ENCODE results near the gene NDUFB10. TPM values are rescaled to one million over a fixed set of nuclear protein-coding genes. Genes with fewer than 3 reads are reported as not detected.

Gene NDUFB10
- total and polyA plus RNA-seq, 4 donors, result 93.9 to 195 (median 133) TPM

DNA sequence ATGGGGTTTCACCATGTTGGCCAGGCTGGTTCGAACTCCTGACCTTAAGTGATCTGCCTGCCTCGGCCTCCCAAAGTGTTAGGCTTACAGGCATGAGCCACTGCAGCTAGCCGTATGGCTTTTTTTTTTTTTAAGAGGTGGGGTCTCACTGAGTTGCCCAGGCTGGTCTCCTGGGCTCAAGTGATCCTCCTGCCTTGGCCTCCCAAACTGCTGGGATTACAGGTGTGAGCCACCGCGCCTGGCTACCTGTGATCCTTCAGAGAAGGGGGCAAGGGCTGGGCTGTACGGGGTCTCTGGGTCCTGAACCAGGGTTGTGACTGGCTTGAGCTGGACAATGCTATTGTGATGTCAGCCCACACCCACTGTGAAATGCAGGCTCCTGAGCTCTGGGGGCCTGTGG, 7.1 kb downstream of the NDUFB10 start, which contains the start of gene RNF151:
TSS of gene RNF151 (plus strand) at position 397 of the 400 bp plus-strand sequence. CDS start 26 bp downstream, outside the sequence.
- Histone ChIP-seq H3K27me3 (ENCODE audit: control insufficient read depth in 4 of 4, insufficient read depth in 4 of 4, low read length in 3 of 4) (no peaks in the 10 kb centered on the region), H3K9ac (ENCODE audit: low read depth in 1 of 2, low read length in 2 of 2) (peak within 1 kb of the TSS in 1 of 2 donors; percentile 99), H3K4me1 (ENCODE audit: control insufficient read depth in 4 of 4, insufficient read depth in 4 of 4, low read length in 3 of 4) (peaks cover 4 to 25% (median 22%) of the 10 kb centered on the region in 4 donors), H3K36me3 (ENCODE audit: control insufficient read depth in 4 of 4, insufficient read depth in 3 of 4, low read depth in 1 of 4, low read length in 3 of 4) (peaks cover 0 to 23% (median 7%) of the 10 kb centered on the region in 4 donors), H3K9me3 (ENCODE audit: control insufficient read depth in 4 of 4, low read length in 3 of 4) (no peaks in the 10 kb centered on the region), H3K4me3 (ENCODE audit: low read depth in 1 of 3, low read length in 3 of 3) (peak within 1 kb of the TSS; percentile 81 to 97 (median 82)), H3K27ac (ENCODE audit: low read depth in 1 of 2, low read length in 2 of 2) (peak within 1 kb of the TSS; percentile 89 to 93)
- DNase-seq (ENCODE audit: low spot score), result no peak
- no peak for TF ChIP-seq FOXA1 (IDR thresholded peaks at IDR 0.05)
- TF ChIP-seq YY1 (IDR thresholded peaks at IDR 0.05), result no peak
- TF ChIP-seq RAD21 (IDR thresholded peaks at IDR 0.05), result no peak
- TF ChIP-seq TAF1 (conservative IDR thresholded peaks at IDR 0.05), result no peak
- no peak for TF ChIP-seq RXRA (IDR thresholded peaks at IDR 0.05)
- no peak for TF ChIP-seq JUND (IDR thresholded peaks at IDR 0.05)
- TF ChIP-seq NR2F2 (IDR thresholded peaks at IDR 0.05), result no peak
- TF ChIP-seq, protein P1, sequence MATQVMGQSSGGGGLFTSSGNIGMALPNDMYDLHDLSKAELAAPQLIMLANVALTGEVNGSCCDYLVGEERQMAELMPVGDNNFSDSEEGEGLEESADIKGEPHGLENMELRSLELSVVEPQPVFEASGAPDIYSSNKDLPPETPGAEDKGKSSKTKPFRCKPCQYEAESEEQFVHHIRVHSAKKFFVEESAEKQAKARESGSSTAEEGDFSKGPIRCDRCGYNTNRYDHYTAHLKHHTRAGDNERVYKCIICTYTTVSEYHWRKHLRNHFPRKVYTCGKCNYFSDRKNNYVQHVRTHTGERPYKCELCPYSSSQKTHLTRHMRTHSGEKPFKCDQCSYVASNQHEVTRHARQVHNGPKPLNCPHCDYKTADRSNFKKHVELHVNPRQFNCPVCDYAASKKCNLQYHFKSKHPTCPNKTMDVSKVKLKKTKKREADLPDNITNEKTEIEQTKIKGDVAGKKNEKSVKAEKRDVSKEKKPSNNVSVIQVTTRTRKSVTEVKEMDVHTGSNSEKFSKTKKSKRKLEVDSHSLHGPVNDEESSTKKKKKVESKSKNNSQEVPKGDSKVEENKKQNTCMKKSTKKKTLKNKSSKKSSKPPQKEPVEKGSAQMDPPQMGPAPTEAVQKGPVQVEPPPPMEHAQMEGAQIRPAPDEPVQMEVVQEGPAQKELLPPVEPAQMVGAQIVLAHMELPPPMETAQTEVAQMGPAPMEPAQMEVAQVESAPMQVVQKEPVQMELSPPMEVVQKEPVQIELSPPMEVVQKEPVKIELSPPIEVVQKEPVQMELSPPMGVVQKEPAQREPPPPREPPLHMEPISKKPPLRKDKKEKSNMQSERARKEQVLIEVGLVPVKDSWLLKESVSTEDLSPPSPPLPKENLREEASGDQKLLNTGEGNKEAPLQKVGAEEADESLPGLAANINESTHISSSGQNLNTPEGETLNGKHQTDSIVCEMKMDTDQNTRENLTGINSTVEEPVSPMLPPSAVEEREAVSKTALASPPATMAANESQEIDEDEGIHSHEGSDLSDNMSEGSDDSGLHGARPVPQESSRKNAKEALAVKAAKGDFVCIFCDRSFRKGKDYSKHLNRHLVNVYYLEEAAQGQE (IDR thresholded peaks at IDR 0.05), result no peak
- TF ChIP-seq FOXA2 (IDR thresholded peaks at IDR 0.05), result no peak
- no peak for TF ChIP-seq GABPA (IDR thresholded peaks at IDR 0.05 in 1 of 2, conservative IDR thresholded peaks at IDR 0.05 in 1 of 2)
- TF ChIP-seq, protein P2, sequence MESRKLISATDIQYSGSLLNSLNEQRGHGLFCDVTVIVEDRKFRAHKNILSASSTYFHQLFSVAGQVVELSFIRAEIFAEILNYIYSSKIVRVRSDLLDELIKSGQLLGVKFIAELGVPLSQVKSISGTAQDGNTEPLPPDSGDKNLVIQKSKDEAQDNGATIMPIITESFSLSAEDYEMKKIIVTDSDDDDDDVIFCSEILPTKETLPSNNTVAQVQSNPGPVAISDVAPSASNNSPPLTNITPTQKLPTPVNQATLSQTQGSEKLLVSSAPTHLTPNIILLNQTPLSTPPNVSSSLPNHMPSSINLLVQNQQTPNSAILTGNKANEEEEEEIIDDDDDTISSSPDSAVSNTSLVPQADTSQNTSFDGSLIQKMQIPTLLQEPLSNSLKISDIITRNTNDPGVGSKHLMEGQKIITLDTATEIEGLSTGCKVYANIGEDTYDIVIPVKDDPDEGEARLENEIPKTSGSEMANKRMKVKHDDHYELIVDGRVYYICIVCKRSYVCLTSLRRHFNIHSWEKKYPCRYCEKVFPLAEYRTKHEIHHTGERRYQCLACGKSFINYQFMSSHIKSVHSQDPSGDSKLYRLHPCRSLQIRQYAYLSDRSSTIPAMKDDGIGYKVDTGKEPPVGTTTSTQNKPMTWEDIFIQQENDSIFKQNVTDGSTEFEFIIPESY (IDR thresholded peaks at IDR 0.05), result no peak
- TF ChIP-seq, protein P3, sequence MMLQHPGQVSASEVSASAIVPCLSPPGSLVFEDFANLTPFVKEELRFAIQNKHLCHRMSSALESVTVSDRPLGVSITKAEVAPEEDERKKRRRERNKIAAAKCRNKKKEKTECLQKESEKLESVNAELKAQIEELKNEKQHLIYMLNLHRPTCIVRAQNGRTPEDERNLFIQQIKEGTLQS (IDR thresholded peaks at IDR 0.05), result no peak
- TF ChIP-seq EGR1 (IDR thresholded peaks at IDR 0.05; ENCODE audit: low read depth in 2 of 2), result no peak
- TF ChIP-seq CTCF (IDR thresholded peaks at IDR 0.05; ENCODE audit: low read depth, low read length, missing input control), result no peak
- no peak for TF ChIP-seq MAX (IDR thresholded peaks at IDR 0.05)
- no peak for TF ChIP-seq SP1 (IDR thresholded peaks at IDR 0.05)
- 96% methylated on average over 6 of the region's 6 CpGs for WGBS
